Measurements from ENCODE around the gene FEM1A. TPM values are rescaled to one million over a fixed set of nuclear protein-coding genes. Genes with fewer than 3 reads are reported as not detected.
"Not testable (repeated sequence)": the region's sequence is repeated elsewhere in the genome, so short reads cannot be mapped to it uniquely, and the experiment has no call there.

Gene FEM1A
- polyA plus RNA-seq, 1 of the 3 experiments (the other 2 are of a cell fraction), result 4.8 TPM

DNA sequence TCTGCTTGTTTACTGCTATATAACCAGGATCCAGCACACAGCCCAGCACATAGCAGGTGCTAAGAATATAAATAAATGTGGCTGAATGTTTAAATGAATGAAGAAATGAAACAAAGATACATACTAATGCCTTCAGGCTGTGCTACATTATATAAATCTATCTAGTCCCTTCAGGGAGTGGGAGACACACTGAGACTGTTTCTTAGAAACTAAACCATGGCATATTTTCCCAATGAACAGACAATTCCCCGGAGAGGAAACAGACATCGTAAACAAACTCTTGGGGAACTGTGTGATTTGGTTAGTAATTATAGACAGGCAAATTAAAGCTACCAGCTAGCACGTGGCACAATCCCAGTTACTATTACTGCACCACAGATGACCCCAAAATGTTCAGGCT is 9.7 kb upstream of the FEM1A start:
- no peaks in the 10 kb centered on the region for H3K36me3 ChIP-seq (replicated peaks in 1 of 2; ENCODE audit: control insufficient read depth in 1 of 2, insufficient read depth in 2 of 2, low read length in 1 of 2)
- H3K9me3 ChIP-seq, result no peaks in the 10 kb centered on the region
- POLR2A ChIA-PET, result interaction anchor here (2.7 kb wide), 1 partner anchor 13 kb away, joined by 13 read pairs; no protein-coding TSS in a partner anchor
- 38% methylated on average over 3 of the region's 3 CpGs for WGBS (ENCODE audit: low lambda C conversion rate)
- no peaks in the 10 kb centered on the region for H3K9me2 ChIP-seq
- CTCF ChIA-PET, result interaction anchor here (0.8 to 2.4 kb wide), 3 partner anchors 9 to 50 kb away, joined by 4 to 10 read pairs (median 5); partner anchors contain the start of gene FEM1A
- no peaks in the 10 kb centered on the region for H4K20me1 ChIP-seq (ENCODE audit: insufficient read depth)
- H3K27ac ChIP-seq (ENCODE audit: low read depth in 2 of 2, low read length in 1 of 2), result no peak overlapping the region
- H3K4me1 ChIP-seq (ENCODE audit: control insufficient read depth in 1 of 2, insufficient read depth in 2 of 2, low read depth in 1 of 2, low read length in 1 of 2), result peaks cover 0 to 6% of the 10 kb centered on the region in 2 experiments; a peak in 1 of 4 replicates
- H3K4me2 ChIP-seq, result no peak overlapping the region
- no peak for TF ChIP-seq MXI1 (IDR thresholded peaks at IDR 0.05; ENCODE audit: low read depth, low read length)
- TF ChIP-seq FOXJ3 (CRISPR knock-in tag; IDR thresholded peaks at IDR 0.05), result no peak
- TF ChIP-seq RXRA (IDR thresholded peaks at IDR 0.05; ENCODE audit: borderline replicate concordance, low read depth), result no peak
- no peak for TF ChIP-seq SMC3 (IDR thresholded peaks at IDR 0.05; ENCODE audit: low read depth, low read length)
- no peak for TF ChIP-seq RAD21 (IDR thresholded peaks at IDR 0.05; ENCODE audit: low read length)
- TF ChIP-seq FOXM1 (IDR thresholded peaks at IDR 0.05; ENCODE audit: low read depth), result no peak
- TF ChIP-seq GABPA (IDR thresholded peaks at IDR 0.05; ENCODE audit: low read depth), result no peak
- no peak for TF ChIP-seq EP300 (IDR thresholded peaks at IDR 0.05; ENCODE audit: borderline replicate concordance in 1 of 2, low read depth in 1 of 2, low read length in 1 of 2)
- no peak overlapping the region for H3K9ac ChIP-seq
- no peak overlapping the region for H3K4me3 ChIP-seq (ENCODE audit: low read depth in 2 of 2, low read length in 1 of 2)
- H2AFZ ChIP-seq (ENCODE audit: low read depth), result no peak overlapping the region
- DNase-seq, result no peak
- no peaks in the 10 kb centered on the region for H3F3A ChIP-seq (replicated peaks; ENCODE audit: insufficient read depth)
- H3K79me2 ChIP-seq (ENCODE audit: insufficient read depth), result no peaks in the 10 kb centered on the region
- no peaks in the 10 kb centered on the region for H3K27me3 ChIP-seq (ENCODE audit: insufficient read depth)

DNA sequence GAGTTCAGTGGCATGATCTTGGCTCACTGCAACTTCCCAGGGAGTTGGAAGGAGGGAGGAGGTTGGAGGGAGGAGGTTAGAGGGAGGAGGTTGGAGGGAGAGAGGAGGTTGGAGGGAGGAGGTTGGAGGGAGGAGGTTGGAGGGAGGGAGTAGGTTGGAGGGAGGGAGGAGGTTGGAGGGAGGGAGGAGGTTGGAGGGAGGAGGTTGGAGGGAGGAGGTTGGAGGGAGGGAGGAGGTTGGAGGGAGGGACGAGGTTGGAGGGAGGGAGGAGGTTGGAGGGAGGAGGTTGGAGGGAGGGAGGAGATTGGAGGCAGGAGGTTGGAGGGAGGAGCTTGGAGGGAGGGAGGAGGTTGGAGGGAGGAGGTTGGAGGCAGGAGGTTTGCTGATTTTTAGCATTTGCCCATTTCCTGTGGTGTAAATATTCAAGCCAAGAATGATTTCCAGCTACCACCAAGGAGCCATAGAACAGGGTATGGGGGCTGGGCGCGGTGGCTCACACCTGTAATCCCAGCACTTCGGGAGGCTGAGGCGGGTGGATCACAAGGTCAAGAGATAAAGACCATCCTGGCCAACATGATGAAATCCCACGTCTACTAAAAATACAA is 5.0 kb upstream of the FEM1A start:
- H3K27me3 ChIP-seq (ENCODE audit: insufficient read depth); H3K9me3 ChIP-seq; H3K9ac ChIP-seq; H3K27ac ChIP-seq (ENCODE audit: low read depth in 2 of 2, low read length in 1 of 2); H2AFZ ChIP-seq (ENCODE audit: low read depth); H3K4me2 ChIP-seq; H3F3A ChIP-seq (replicated peaks; ENCODE audit: insufficient read depth); DNase-seq; H4K20me1 ChIP-seq (ENCODE audit: insufficient read depth); H3K79me2 ChIP-seq (ENCODE audit: insufficient read depth); CTCF ChIA-PET; H3K4me1 ChIP-seq (ENCODE audit: control insufficient read depth in 1 of 2, insufficient read depth in 2 of 2, low read depth in 1 of 2, low read length in 1 of 2); H3K9me2 ChIP-seq; H3K36me3 ChIP-seq (replicated peaks in 1 of 2; ENCODE audit: control insufficient read depth in 1 of 2, insufficient read depth in 2 of 2, low read length in 1 of 2); POLR2A ChIA-PET; H3K4me3 ChIP-seq (ENCODE audit: low read depth in 2 of 2, low read length in 1 of 2): not testable (repeated sequence)
- 91% methylated on average over 5 of the region's 6 CpGs for WGBS (ENCODE audit: low lambda C conversion rate)

DNA sequence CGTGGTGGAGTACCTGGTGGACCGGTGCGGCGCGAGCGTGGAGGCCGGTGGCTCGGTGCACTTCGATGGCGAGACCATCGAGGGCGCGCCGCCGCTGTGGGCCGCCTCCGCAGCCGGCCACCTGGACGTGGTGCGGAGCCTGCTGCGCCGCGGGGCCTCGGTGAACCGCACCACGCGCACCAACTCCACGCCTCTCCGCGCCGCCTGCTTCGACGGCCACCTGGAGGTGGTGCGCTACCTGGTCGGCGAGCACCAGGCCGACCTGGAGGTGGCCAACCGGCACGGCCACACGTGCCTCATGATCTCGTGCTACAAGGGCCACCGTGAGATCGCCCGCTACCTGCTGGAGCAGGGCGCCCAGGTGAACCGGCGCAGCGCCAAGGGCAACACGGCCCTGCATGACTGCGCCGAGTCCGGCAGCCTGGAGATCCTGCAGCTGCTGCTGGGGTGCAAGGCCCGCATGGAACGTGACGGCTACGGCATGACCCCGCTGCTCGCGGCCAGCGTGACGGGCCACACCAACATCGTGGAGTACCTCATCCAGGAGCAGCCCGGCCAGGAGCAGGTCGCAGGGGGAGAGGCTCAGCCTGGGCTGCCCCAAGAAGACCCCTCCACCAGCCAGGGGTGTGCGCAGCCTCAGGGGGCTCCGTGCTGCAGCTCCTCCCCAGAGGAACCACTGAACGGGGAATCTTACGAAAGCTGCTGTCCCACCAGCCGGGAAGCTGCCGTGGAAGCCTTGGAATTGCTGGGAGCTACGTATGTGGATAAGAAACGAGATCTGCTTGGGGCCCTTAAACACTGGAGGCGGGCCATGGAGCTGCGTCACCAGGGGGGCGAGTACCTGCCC is 708 bp downstream of the FEM1A start:
- DNase-seq, result not testable (repeated sequence)
- WGBS (ENCODE audit: low lambda C conversion rate), result 2% methylated on average over 35 of the region's 75 CpGs
- POLR2A ChIA-PET, result interaction anchor here (2.3 kb wide), 1 partner anchor 23 kb away, joined by 22 read pairs; no protein-coding TSS in a partner anchor

DNA sequence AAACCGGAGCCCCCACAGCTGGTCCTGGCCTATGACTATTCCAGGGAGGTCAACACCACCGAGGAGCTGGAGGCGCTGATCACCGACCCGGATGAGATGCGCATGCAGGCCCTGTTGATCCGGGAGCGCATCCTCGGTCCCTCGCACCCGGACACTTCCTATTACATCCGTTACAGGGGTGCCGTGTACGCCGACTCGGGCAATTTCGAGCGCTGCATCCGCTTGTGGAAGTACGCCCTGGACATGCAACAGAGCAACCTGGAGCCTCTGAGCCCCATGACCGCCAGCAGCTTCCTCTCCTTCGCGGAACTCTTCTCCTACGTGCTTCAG is 1.3 kb downstream of the FEM1A start:
- POLR2A ChIA-PET; DNase-seq; H3F3A ChIP-seq (replicated peaks; ENCODE audit: insufficient read depth); H2AFZ ChIP-seq (ENCODE audit: low read depth); H4K20me1 ChIP-seq (ENCODE audit: insufficient read depth); H3K9me3 ChIP-seq; H3K27ac ChIP-seq (ENCODE audit: low read depth in 2 of 2, low read length in 1 of 2); H3K9me2 ChIP-seq; H3K4me1 ChIP-seq (ENCODE audit: control insufficient read depth in 1 of 2, insufficient read depth in 2 of 2, low read depth in 1 of 2, low read length in 1 of 2); H3K27me3 ChIP-seq (ENCODE audit: insufficient read depth); H3K9ac ChIP-seq: not testable (repeated sequence)
- CTCF ChIA-PET, result interaction anchor here (6.0 kb wide), 1 partner anchor 59 kb away, joined by 350 read pairs; the partner anchor contains the start of gene DPP9
- WGBS (ENCODE audit: low lambda C conversion rate), result 95% methylated on average over 13 of the region's 24 CpGs
- Histone ChIP-seq H3K4me3 (ENCODE audit: low read depth in 2 of 2, low read length in 1 of 2) (peak overlapping the region; percentile 77 to 87; a peak in 2 of 4 replicates), H3K36me3 (replicated peaks in 1 of 2; ENCODE audit: control insufficient read depth in 1 of 2, insufficient read depth in 2 of 2, low read length in 1 of 2) (peaks cover 17 to 29% of the 10 kb centered on the region in 2 experiments), H3K79me2 (ENCODE audit: insufficient read depth) (peaks cover 52% of the 10 kb centered on the region), H3K4me2 (peak overlapping the region; percentile 92)

More for the DNA sequence above, 708 bp downstream of the FEM1A start:
- not testable (repeated sequence) for H4K20me1 ChIP-seq (ENCODE audit: insufficient read depth); H3K27me3 ChIP-seq (ENCODE audit: insufficient read depth); H3K9me3 ChIP-seq; H3F3A ChIP-seq (replicated peaks; ENCODE audit: insufficient read depth); H2AFZ ChIP-seq (ENCODE audit: low read depth); H3K4me1 ChIP-seq (ENCODE audit: control insufficient read depth in 1 of 2, insufficient read depth in 2 of 2, low read depth in 1 of 2, low read length in 1 of 2); H3K9me2 ChIP-seq
- peak overlapping the region; percentile 77 to 87 for H3K4me3 ChIP-seq (ENCODE audit: low read depth in 2 of 2, low read length in 1 of 2)
- peaks cover 17 to 29% of the 10 kb centered on the region in 2 experiments for H3K36me3 ChIP-seq (replicated peaks in 1 of 2; ENCODE audit: control insufficient read depth in 1 of 2, insufficient read depth in 2 of 2, low read length in 1 of 2)
- H3K79me2 ChIP-seq (ENCODE audit: insufficient read depth), result peaks cover 47% of the 10 kb centered on the region
- peak overlapping the region; percentile 92 for H3K4me2 ChIP-seq
- CTCF ChIA-PET, result interaction anchor here (0.7 to 6.0 kb wide), 13 partner anchors 10 to 252 kb away, joined by 3 to 350 read pairs (median 10); partner anchors contain the start of genes DPP9 and LRG1
- peak overlapping the region; percentile 90 for H3K9ac ChIP-seq
- peak overlapping the region; percentile 68 to 82; a peak in 2 of 4 replicates for H3K27ac ChIP-seq (ENCODE audit: low read depth in 2 of 2, low read length in 1 of 2)

DNA sequence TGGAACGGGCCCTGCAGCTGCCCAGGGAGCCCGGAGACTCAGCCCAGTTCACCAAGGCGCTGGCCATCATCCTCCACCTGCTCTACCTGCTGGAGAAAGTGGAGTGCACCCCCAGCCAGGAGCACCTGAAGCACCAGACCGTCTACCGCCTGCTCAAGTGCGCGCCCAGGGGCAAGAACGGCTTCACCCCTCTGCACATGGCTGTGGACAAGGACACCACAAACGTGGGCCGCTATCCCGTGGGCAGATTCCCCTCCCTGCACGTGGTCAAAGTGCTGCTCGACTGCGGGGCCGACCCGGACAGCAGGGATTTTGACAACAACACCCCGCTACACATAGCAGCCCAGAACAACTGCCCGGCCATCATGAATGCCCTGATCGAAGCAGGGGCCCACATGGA is 1.7 kb downstream of the FEM1A start:
- H3K27me3 ChIP-seq (ENCODE audit: insufficient read depth); H2AFZ ChIP-seq (ENCODE audit: low read depth); POLR2A ChIA-PET; H3K27ac ChIP-seq (ENCODE audit: low read depth in 2 of 2, low read length in 1 of 2); H3K4me1 ChIP-seq (ENCODE audit: control insufficient read depth in 1 of 2, insufficient read depth in 2 of 2, low read depth in 1 of 2, low read length in 1 of 2); H4K20me1 ChIP-seq (ENCODE audit: insufficient read depth); H3K9me2 ChIP-seq; CTCF ChIA-PET; H3F3A ChIP-seq (replicated peaks; ENCODE audit: insufficient read depth); H3K4me3 ChIP-seq (ENCODE audit: low read depth in 2 of 2, low read length in 1 of 2); DNase-seq; H3K9ac ChIP-seq; H3K9me3 ChIP-seq: not testable (repeated sequence)
- H3K36me3 ChIP-seq (replicated peaks in 1 of 2; ENCODE audit: control insufficient read depth in 1 of 2, insufficient read depth in 2 of 2, low read length in 1 of 2), result peaks cover 17 to 29% of the 10 kb centered on the region in 2 experiments
- 88% methylated on average over 6 of the region's 19 CpGs for WGBS (ENCODE audit: low lambda C conversion rate)
- 0 out of 2 replicates have a peak overlapping the region, but pooled peaks have one; percentile 92 for H3K4me2 ChIP-seq
- peaks cover 52% of the 10 kb centered on the region for H3K79me2 ChIP-seq (ENCODE audit: insufficient read depth)

All from SK-N-SH (cell line).